ENCODE measurements around the gene ERC2. TPM values are rescaled to one million over a fixed set of nuclear protein-coding genes. Genes with fewer than 3 reads are reported as not detected.

Gene ERC2
- total RNA-seq, 1 donor from 2014 or later = 0.99 TPM

DNA sequence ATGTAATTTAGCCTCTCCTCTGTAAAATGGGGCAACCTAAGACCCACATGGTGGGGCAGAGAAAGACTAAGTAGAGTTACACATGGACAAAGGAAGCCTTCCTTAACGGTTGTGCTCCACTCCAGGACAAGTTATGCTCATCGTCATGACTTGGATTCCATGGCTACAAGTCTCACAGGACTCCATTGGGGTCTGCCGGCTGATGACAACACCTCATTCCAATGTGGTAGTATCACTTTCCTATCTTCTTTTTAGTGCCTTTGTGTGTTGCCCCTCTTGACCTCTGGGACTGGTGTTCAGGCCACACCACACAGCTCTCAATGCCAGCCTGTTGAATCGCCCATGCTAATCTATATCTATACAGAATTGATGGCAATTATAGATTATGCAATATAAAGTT lies 799.9 kb downstream of the ERC2 start:
- no peak for DNase-seq
- intact Hi-C loops (cut with micrococcal nuclease) = no loop called here
- no peaks in the 10 kb centered on the region for H3K9me3 ChIP-seq (replicated peaks)
- no peak for TF ChIP-seq CTCF (IDR thresholded peaks at IDR 0.05; ENCODE audit: borderline replicate concordance)
- H3K36me3 ChIP-seq = no peaks in the 10 kb centered on the region
- peaks cover 33% of the 10 kb centered on the region for H3K27me3 ChIP-seq (ENCODE audit: low read depth)
- H3K27ac ChIP-seq (replicated peaks) = no peak overlapping the region
- H3K4me3 ChIP-seq = no peak overlapping the region
- H3K4me1 ChIP-seq = no peaks in the 10 kb centered on the region

DNA sequence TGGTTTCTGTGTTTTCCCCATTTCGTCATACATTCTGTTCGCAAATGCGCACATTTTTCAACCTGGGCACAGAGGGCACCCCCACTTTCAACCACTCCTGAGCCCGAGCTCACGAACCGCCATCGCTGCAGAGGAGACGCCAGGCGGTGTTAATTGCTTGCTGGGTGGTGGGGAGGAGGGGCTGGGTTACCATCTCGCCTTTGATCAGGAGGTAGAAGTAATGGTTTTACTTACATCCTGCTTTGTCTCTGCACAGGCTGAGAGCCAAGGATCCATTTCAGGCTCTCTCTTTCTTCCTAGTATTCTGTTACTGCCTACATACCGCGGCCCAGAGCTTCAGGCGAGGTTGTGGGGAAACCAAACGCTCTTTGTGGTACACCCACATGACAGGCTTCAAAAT lies 803.9 kb downstream of the ERC2 start:
- Histone ChIP-seq H3K27ac (replicated peaks) (no peak overlapping the region), H3K4me1 (no peaks in the 10 kb centered on the region), H3K9me3 (replicated peaks) (no peaks in the 10 kb centered on the region), H3K27me3 (ENCODE audit: low read depth) (peaks cover 30% of the 10 kb centered on the region), H3K36me3 (no peaks in the 10 kb centered on the region), H3K4me3 (no peak overlapping the region)
- DNase-seq = no peak
- TF ChIP-seq CTCF (IDR thresholded peaks at IDR 0.05; ENCODE audit: borderline replicate concordance) = no peak
- intact Hi-C loops (cut with micrococcal nuclease) = no loop called here

DNA sequence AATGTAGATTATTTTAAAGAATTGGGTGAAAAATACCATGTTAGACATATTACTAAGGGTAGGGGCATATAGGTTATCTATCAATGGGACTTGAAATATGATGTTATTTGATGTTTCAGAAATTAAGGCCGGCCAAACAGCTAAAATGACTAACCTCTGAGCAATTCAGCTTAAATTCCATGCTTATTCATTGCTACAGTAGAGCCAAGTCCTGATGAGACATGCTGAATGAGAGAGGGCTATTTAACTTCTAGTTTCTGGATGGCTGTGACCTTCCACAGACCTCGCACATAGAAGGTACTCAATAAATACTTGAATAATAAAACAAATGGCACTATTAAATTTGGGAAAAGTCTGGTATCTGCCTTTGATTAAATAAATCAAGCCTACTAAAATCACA lies 805.6 kb downstream of the ERC2 start:
- H3K36me3 ChIP-seq = no peaks in the 10 kb centered on the region

GRCh38 chr3:55661571-55661970 lies 806.7 kb downstream of the ERC2 start:
- no peak for DNase-seq
- intact Hi-C loops (cut with micrococcal nuclease) = no loop called here
- Histone ChIP-seq H3K9me3 (replicated peaks) (no peaks in the 10 kb centered on the region), H3K4me3 (no peak overlapping the region), H3K36me3 (no peaks in the 10 kb centered on the region), H3K27me3 (ENCODE audit: low read depth) (peaks cover 30% of the 10 kb centered on the region), H3K4me1 (no peaks in the 10 kb centered on the region), H3K27ac (replicated peaks) (no peak overlapping the region)
- no peak for TF ChIP-seq CTCF (IDR thresholded peaks at IDR 0.05; ENCODE audit: borderline replicate concordance)

More for the DNA sequence above, 805.6 kb downstream of the ERC2 start:
- Histone ChIP-seq H3K27ac (replicated peaks) (no peak overlapping the region), H3K9me3 (replicated peaks) (no peaks in the 10 kb centered on the region), H3K27me3 (ENCODE audit: low read depth) (peaks cover 30% of the 10 kb centered on the region), H3K4me3 (no peak overlapping the region), H3K4me1 (no peaks in the 10 kb centered on the region)
- intact Hi-C loops (cut with micrococcal nuclease) = no loop called here
- DNase-seq = no peak
- no peak for TF ChIP-seq CTCF (IDR thresholded peaks at IDR 0.05; ENCODE audit: borderline replicate concordance)

DNA sequence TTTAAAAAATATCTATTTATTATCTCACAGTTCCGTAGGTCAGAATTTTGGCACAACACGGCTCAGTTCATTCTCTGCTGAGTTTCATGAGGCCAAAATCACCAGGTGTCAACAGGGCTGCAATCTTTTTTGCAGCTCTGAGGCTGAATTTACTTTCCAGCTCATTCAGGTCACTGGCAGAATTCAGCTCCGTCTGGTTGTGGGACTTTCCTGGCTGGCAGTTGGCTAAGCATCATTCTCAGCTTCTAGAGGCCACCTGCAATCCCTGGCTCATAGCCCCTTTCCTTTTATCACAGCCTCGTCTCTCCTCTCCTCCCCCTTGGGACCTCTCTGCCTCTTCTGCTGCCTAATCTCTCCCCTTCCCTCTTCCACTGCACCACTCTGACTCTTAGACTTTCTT lies 807.1 kb downstream of the ERC2 start:
- no peak overlapping the region for H3K4me3 ChIP-seq
- intact Hi-C loops (cut with micrococcal nuclease) = no loop called here
- TF ChIP-seq CTCF (IDR thresholded peaks at IDR 0.05; ENCODE audit: borderline replicate concordance) = no peak
- peaks cover 34% of the 10 kb centered on the region for H3K27me3 ChIP-seq (ENCODE audit: low read depth)
- H3K27ac ChIP-seq (replicated peaks) = no peak overlapping the region
- DNase-seq = no peak
- H3K4me1 ChIP-seq = no peaks in the 10 kb centered on the region
- no peaks in the 10 kb centered on the region for H3K9me3 ChIP-seq (replicated peaks)
- H3K36me3 ChIP-seq = no peaks in the 10 kb centered on the region

GRCh38 chr3:55660642-55661041 lies 807.6 kb downstream of the ERC2 start:
- Histone ChIP-seq H3K27me3 (ENCODE audit: low read depth) (peaks cover 34% of the 10 kb centered on the region), H3K4me3 (no peak overlapping the region), H3K4me1 (no peaks in the 10 kb centered on the region), H3K27ac (replicated peaks) (no peak overlapping the region), H3K9me3 (replicated peaks) (no peaks in the 10 kb centered on the region), H3K36me3 (no peaks in the 10 kb centered on the region)
- intact Hi-C loops (cut with micrococcal nuclease) = no loop called here
- no peak for DNase-seq
- TF ChIP-seq CTCF (IDR thresholded peaks at IDR 0.05; ENCODE audit: borderline replicate concordance) = no peak
